Loucy (cell line): Measurements from ENCODE around the gene LDLRAD4.

ENCODE experiments used
- CTCF ChIP-seq: fragments of 200-600 bp; sonication (generic); conservative IDR thresholded peaks from 2 replicates; pipeline ENCODE4 v1.5.1; 2014; ENCODE audit warnings: mild to moderate bottlenecking, antibody characterized with exemption, low read length
- EZH2phosphoT487 ChIP-seq: fragments of 200-600 bp; IDR thresholded peaks from 2 replicates; pipeline ENCODE4 v1.6.1; 2018; ENCODE audit warnings: antibody characterized with exemption, mild to moderate bottlenecking, moderate library complexity, borderline replicate concordance

GRCh38 chr18:13621446-13621849 is 402.9 kb downstream of the LDLRAD4 start:
- TF ChIP-seq EZH2phosphoT487 (no peak), CTCF (no peak)
